Psoas muscle (tissue), 8 donors: Measurements from ENCODE around the gene FYTTD1. TPM values are rescaled to one million over a fixed set of nuclear protein-coding genes. Genes with fewer than 3 reads are reported as not detected.

Experiments used
- ATAC-seq, 4 donors: fragments of 200-7000 bp; cut with Tn5 transposase; one replicate each; pipeline ENCODE4 v1.9.1; 2020; ENCODE audit warnings: moderate library complexity in 3 of 4, mild to moderate bottlenecking in 2 of 4
- DNase-seq, 2 donors: peaks; one replicate each; pipeline ENCODE4 v3.0.0-alpha.2; 2020
- H3K27ac ChIP-seq: fragments of 200-600 bp; one replicate; pipeline ENCODE4 v1.8.0; 2022
- H3K27me3 ChIP-seq, 3 donors: fragments of 200-600 bp in 1 of 3; one replicate each; pipeline versions ENCODE4 v1.6.1 to v1.8.0; 2013 to 2022; ENCODE audit warnings: low read length in 2 of 3, mild to moderate bottlenecking in 2 of 3, moderate library complexity in 1 of 3; ENCODE audit not compliant: insufficient read depth in 3 of 3
- H3K36me3 ChIP-seq, 2 donors: fragments of 200-600 bp in 1 of 2; one replicate each; pipeline versions ENCODE4 v1.6.1 to v1.8.0; 2013 to 2022; ENCODE audit warnings: low read depth in 1 of 2, mild to moderate bottlenecking in 1 of 2, moderate library complexity in 1 of 2; ENCODE audit not compliant: insufficient read depth in 1 of 2
- H3K4me1 ChIP-seq: fragments of 200-600 bp; one replicate; pipeline ENCODE4 v1.8.0; 2022
- H3K4me3 ChIP-seq: fragments of 200-600 bp; one replicate; pipeline ENCODE4 v1.8.0; 2022; ENCODE audit warnings: mild to moderate bottlenecking
- H3K9me3 ChIP-seq: fragments of 200-600 bp; one replicate; pipeline ENCODE4 v1.8.0; 2022
- WGBS, 3 donors: extraction: QIAGEN DNeasy Blood & Tissue Kit; methylation state at CpG; one replicate each; pipeline versions ENCODE4 v1.1.6 to v1.1.7; 2013; 5-methylcytosine and 5-hydroxymethylcytosine counted together
- intact Hi-C, 2 donors: fragments of 100-400 bp; cut with DNase I; formaldehyde crosslinking; loops; one replicate each; pipeline versions ENCODE4 v1.11.0 to v1.14.2; 2022
- polyA plus RNA-seq, 3 donors: library from polyadenylated mRNA; stranded (reverse); fragments of 200-250 nt; gene quantifications; one replicate each; pipeline ENCODE4 v1.2.3, GENCODE V29; 2013
- total RNA-seq, 4 donors: library from RNA; stranded (reverse); fragmentation: NEBNext Ultra II Directional in 2 of 4; extraction: Animal tissue kit (Norgen Biotek cat#: 25700) in 2 of 4; gene quantifications; one replicate each; pipeline versions ENCODE4 v1.2.1 to v1.2.4, GENCODE V29; 2021 to 2023
- TF ChIP-seq, protein P1 (sequence below): fragments of 200-600 bp; IDR thresholded peaks from one replicate; pipeline ENCODE4 v1.8.0; 2022; ENCODE audit warnings: antibody characterized with exemption
- donor health status: healthy with polysubstance abuse.
- donor health status: DM: no; HTN: no; CAD: no; lungs with moderate emphysema.
- donor health status: Bipolar disorder and iron deficiency.
- donor health status: healthy.
- donor health status: DM: yes; HTN: yes; CAD: no.
- donor health status: DM: no; HTN: no; CAD: no.
- donor health status: DM: no; HTN: no; CAD: no.
- donor health status: DM: yes; HTN: yes; CAD: no.

FYTTD1 gene
- total and polyA plus RNA-seq, 7 donors: 15.2 to 232 (median 143) TPM

DNA sequence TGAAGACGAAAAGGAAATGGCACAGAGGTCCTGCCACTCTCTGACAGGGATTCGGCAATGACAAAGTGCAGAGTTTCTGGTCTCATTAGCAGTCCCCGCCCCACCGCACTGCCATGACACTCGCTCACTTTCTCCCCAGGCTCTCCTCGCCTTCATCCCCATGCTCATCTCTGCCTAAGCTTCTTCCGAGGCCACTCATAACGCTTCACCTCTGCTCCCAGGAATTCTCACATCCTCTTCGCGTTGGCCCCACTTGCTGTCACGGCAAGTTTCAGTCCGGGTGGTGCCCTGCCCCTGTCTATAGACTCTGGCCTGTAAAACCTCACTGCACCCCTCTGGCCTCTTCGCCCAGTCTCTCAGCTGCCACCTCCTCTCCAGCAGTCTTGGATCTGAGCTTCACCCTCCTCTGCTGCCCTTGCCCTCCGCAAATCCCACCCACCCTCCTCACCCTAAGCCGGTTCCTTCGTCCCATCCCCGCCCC is 13.6 kb upstream of the FYTTD1 start:
- Histone ChIP-seq H3K27me3 (no peaks in the 10 kb centered on the region), H3K9me3 (no peaks in the 10 kb centered on the region), H3K4me3 (peak overlapping the region; percentile 89), H3K4me1 (peaks cover 25% of the 10 kb centered on the region), H3K27ac (peak overlapping the region; percentile 95), H3K36me3 (peaks cover 0 to 8% of the 10 kb centered on the region in 2 donors)
- intact Hi-C loops: no loop called here
- DNase-seq (peak in 1 of 2 donors; percentile 18), ATAC-seq (peak in 3 of 4 donors; percentile 3 to 19 (median 17))
- WGBS, 3 donors: 3 to 5% (median 4%) methylated on average over 17 of the region's 17 CpGs
- TF ChIP-seq, protein P1, sequence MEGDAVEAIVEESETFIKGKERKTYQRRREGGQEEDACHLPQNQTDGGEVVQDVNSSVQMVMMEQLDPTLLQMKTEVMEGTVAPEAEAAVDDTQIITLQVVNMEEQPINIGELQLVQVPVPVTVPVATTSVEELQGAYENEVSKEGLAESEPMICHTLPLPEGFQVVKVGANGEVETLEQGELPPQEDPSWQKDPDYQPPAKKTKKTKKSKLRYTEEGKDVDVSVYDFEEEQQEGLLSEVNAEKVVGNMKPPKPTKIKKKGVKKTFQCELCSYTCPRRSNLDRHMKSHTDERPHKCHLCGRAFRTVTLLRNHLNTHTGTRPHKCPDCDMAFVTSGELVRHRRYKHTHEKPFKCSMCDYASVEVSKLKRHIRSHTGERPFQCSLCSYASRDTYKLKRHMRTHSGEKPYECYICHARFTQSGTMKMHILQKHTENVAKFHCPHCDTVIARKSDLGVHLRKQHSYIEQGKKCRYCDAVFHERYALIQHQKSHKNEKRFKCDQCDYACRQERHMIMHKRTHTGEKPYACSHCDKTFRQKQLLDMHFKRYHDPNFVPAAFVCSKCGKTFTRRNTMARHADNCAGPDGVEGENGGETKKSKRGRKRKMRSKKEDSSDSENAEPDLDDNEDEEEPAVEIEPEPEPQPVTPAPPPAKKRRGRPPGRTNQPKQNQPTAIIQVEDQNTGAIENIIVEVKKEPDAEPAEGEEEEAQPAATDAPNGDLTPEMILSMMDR: no peak

DNA sequence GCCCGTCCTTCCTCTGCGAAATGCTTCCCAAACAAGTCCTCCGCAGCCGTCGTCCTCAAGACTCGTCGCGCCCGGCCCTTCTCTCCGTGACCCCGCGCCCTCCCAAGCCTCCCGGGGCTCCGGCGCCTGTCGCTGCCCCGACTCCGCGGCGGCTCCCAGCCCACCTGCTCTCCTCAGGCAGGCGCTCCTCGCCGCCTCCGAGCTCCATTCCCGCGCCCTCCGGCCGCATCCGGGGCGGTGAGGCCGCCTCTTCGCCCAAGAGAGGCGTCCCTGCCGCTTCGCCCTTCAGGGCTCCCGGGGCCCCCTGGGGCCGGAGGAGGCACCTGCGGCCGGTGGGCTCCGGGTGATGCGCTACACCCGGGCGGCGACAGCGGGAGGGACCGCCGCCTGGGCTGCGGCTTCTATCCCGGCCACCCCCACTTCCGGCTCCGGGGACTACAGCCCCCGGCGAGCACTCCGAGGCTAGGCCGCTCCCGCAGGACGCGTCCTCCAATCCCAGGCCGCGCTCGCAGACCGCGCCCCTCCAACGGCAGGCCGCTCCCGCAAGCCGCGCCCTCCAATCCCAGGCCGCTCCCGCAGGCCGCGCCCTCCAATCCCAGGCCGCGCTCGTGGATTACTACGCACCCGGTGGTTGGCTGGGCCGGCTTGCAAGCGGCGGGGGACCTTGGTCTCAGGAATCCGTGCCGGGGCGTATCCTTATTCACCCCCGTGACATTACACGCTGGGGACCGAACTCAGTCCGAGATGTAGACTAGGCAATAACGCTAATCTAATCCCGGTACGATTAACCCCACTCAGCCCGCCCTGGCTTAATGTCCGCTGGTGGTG is 13.0 kb upstream of the FYTTD1 start, which contains the start of gene RUBCN:
RUBCN (minus strand) TSS at position 414 of the 828 bp plus-strand sequence; CDS start at position 229, 185 bp downstream.
- 0 to 1% (median 0%) methylated on average over 77 to 92 of the region's 92 CpGs for WGBS, 3 donors
- TF ChIP-seq, protein P1: no peak
- Histone ChIP-seq H3K4me3 (peak within 1 kb of the TSS; percentile 89), H3K27me3 (no peaks in the 10 kb centered on the region), H3K27ac (peak within 1 kb of the TSS; percentile 95), H3K9me3 (no peaks in the 10 kb centered on the region), H3K4me1 (peaks cover 25% of the 10 kb centered on the region), H3K36me3 (peaks cover 0 to 8% of the 10 kb centered on the region in 2 donors)
- ATAC-seq (peak; percentile 97 to 99 (median 98)), DNase-seq (peak; percentile 96 to 97)
- intact Hi-C loops: no loop called here

DNA sequence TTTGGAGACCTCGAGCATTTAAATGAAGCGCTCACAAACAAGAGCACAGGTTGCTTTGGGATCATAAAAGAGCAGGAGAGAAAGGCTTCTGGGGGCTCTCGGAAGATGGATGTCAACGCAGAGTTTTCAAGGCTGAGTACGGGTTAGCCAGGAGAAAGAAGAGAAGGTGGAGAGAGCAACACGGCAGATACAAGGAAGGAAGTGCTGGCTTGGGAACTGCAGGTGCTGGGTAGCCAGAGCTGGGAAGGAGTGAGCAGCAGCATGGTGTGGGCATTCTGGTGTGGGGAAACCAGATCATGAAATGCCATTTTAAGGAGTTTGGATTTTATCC is 12.4 kb upstream of the FYTTD1 start:
- peaks cover 25% of the 10 kb centered on the region for H3K4me1 ChIP-seq
- ATAC-seq (peak in 1 of 4 donors; percentile 20), DNase-seq (no peak)
- H3K27me3 ChIP-seq: no peaks in the 10 kb centered on the region
- H3K36me3 ChIP-seq: peaks cover 0 to 8% of the 10 kb centered on the region in 2 donors
- intact Hi-C loops: no loop called here
- H3K27ac ChIP-seq: peak overlapping the region; percentile 95
- TF ChIP-seq, protein P1: no peak
- 0 to 1% (median 0%) methylated on average over 6 of the region's 6 CpGs for WGBS, 3 donors
- H3K9me3 ChIP-seq: no peaks in the 10 kb centered on the region
- H3K4me3 ChIP-seq: peak overlapping the region; percentile 89

DNA sequence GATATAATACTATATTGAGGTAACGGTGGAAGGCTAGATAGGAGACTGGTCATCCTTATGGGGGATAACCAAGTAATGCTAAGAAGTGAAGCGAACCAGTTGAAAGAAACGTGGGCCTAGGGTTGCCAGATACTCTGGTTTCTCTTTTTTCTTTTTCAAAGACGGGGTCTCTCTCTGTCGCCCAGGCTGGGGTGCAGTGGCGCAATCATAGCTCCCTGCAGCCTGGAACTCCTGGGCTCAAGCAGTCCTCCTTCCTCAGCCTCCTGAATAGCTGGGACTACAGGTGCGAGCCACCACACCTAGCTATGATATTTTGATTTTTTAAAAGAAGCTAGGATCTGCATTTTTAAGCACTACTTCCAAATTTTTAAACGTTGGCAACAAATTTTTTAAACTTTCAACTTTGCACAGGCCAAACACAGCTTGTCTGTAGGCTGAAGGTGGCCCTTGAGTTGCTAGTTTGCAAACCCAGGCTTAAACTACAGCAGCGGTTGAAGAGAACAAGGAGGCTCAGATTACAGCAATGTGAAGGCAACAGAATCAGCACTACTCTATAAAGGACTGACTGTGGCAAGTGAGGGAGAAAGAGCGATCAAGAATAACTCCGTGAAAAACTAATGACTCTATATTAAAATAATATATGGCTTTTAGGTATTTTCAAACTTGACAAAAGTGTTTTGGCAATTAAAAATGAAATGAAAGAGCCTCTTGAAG is 11.8 kb upstream of the FYTTD1 start:
- 50 to 63% (median 62%) methylated on average over 11 of the region's 11 CpGs for WGBS, 3 donors
- intact Hi-C loops: no loop called here
- no peak for ATAC-seq

More for the DNA sequence above, 11.8 kb upstream of the FYTTD1 start:
- no peak for DNase-seq
- H3K27ac ChIP-seq: peak overlapping the region; percentile 95
- peak overlapping the region; percentile 89 for H3K4me3 ChIP-seq
- H3K9me3 ChIP-seq: no peaks in the 10 kb centered on the region
- TF ChIP-seq, protein P1: no peak
- H3K36me3 ChIP-seq: peaks cover 0 to 3% of the 10 kb centered on the region in 2 donors
- H3K4me1 ChIP-seq: peaks cover 25% of the 10 kb centered on the region
- H3K27me3 ChIP-seq: no peaks in the 10 kb centered on the region
